ENCODE data around the gene TSHZ2. TPM values are rescaled to one million over a fixed set of nuclear protein-coding genes. Genes with fewer than 3 reads are reported as not detected.

TSHZ2 gene
- total RNA-seq, 2 donors from 2014 or later = 3.3 to 6.2 TPM

DNA sequence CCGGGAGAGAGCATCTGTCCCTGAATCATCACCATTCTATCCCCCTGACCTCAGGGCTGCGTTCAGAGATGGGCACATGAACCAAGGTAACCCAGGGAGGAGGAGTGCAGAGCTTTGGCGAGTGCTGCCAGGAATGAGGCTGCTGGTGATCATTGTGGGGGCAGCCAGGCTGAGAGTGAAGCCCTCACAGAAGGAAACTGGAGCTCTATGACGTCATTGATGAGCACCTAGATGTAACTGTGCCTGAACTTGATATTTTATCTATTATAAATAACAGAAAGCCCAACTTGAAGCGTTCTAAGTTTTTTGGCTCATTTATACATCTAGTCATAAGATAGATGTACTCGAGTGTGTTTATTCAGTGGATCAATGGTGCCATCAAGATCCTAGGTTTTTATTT lies 17.3 kb upstream of the TSHZ2 start:
- TF ChIP-seq, protein P1, sequence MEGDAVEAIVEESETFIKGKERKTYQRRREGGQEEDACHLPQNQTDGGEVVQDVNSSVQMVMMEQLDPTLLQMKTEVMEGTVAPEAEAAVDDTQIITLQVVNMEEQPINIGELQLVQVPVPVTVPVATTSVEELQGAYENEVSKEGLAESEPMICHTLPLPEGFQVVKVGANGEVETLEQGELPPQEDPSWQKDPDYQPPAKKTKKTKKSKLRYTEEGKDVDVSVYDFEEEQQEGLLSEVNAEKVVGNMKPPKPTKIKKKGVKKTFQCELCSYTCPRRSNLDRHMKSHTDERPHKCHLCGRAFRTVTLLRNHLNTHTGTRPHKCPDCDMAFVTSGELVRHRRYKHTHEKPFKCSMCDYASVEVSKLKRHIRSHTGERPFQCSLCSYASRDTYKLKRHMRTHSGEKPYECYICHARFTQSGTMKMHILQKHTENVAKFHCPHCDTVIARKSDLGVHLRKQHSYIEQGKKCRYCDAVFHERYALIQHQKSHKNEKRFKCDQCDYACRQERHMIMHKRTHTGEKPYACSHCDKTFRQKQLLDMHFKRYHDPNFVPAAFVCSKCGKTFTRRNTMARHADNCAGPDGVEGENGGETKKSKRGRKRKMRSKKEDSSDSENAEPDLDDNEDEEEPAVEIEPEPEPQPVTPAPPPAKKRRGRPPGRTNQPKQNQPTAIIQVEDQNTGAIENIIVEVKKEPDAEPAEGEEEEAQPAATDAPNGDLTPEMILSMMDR (IDR thresholded peaks at IDR 0.05) = no peak
- Histone ChIP-seq H3K4me3 (no peak overlapping the region), H3K27me3 (no peaks in the 10 kb centered on the region), H3K4me1 (no peaks in the 10 kb centered on the region), H3K36me3 (no peaks in the 10 kb centered on the region), H3K9me3 (no peaks in the 10 kb centered on the region), H3K27ac (no peak overlapping the region)
- no peak for DNase-seq (ENCODE audit: low spot score)

DNA sequence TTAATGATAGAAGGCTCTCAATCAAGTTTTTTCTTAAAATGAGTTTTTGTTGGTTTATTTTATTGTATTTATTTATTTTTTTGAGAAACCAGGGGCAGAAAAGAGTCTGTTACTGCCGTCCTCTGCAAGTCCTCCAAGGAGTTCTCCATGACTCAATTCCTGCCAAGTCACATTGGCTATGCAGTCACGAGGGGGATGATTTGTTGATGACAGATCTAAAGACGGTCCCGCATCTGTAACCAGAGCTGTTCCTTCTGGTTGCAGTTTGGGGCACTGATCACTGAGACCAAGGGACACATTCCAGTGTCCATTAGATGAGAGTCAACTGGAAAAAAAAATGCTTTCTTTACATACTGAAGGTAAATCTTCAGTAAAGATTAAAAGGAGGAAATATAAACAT lies 13.9 kb upstream of the TSHZ2 start:
- no peak overlapping the region for H3K4me3 ChIP-seq
- no peaks in the 10 kb centered on the region for H3K36me3 ChIP-seq
- TF ChIP-seq, protein P1 (IDR thresholded peaks at IDR 0.05) = no peak
- no peaks in the 10 kb centered on the region for H3K4me1 ChIP-seq
- H3K9me3 ChIP-seq = no peaks in the 10 kb centered on the region
- no peak for DNase-seq (ENCODE audit: low spot score)
- no peaks in the 10 kb centered on the region for H3K27me3 ChIP-seq
- H3K27ac ChIP-seq = no peak overlapping the region

DNA sequence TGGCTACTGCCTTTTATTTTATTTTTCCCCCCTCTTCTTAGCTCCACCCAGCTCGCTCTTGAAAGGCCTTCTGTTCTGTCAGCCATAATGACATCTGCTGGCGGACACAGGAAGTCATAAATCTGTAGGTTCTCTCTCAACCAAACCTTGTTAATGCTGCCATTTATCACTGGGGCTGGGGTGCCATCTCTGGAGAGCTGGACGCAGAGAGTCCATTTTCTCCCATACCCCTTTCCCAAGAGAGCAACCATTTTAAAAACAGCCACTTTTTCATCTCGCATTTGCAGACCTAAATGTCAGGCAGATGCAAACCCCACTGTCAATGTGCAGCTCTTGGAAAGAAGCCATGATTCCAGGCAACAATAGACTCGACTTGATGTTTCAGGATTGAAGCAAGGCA lies 13.0 kb upstream of the TSHZ2 start:
- H3K27ac ChIP-seq = no peak overlapping the region
- TF ChIP-seq, protein P1 (IDR thresholded peaks at IDR 0.05) = no peak
- no peak for DNase-seq (ENCODE audit: low spot score)
- no peaks in the 10 kb centered on the region for H3K36me3 ChIP-seq
- H3K4me1 ChIP-seq = no peaks in the 10 kb centered on the region
- H3K27me3 ChIP-seq = no peaks in the 10 kb centered on the region
- H3K9me3 ChIP-seq = no peaks in the 10 kb centered on the region
- H3K4me3 ChIP-seq = no peak overlapping the region

DNA sequence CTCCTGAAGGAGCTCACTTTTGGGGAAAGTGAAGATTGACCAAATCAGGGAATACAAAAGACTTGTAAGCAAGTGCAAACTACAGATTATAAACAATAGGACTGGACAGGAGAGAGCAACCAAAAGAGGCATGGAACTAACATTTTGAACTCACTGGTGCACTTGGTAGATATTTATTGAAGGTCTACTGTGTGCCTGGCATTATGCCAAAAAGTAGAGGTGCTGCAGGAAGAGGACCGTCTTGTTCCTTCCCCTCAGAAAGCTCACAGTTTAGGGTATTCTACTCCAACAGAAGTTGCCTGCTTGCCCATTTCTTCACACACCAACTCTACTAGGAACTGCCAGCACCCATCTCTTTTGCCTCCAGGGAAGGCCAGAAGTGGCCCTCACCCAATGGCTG lies 10.0 kb upstream of the TSHZ2 start:
- Histone ChIP-seq H3K36me3 (no peaks in the 10 kb centered on the region), H3K9me3 (no peaks in the 10 kb centered on the region), H3K4me3 (no peak overlapping the region), H3K4me1 (no peaks in the 10 kb centered on the region), H3K27ac (no peak overlapping the region), H3K27me3 (no peaks in the 10 kb centered on the region)
- TF ChIP-seq, protein P1 (IDR thresholded peaks at IDR 0.05) = no peak
- DNase-seq (ENCODE audit: low spot score) = no peak

DNA sequence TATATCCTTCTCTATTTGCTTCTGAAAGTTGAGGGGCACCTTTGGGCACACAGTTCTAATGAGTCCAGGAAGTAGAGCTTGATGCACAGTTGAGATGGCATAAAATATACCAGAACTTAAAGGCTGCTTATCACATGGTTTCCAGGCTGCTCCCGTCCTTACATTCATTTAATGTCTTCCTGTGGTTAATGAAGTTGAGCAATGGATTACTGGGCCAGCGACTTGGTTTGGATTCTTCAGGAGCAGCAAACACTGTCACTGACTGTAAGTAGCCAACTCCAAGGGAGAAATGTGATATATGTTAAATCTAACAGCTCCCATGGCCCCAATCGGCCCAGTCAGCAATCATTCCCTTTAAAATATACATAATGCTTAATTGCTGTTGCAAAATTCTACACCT lies 9.0 kb upstream of the TSHZ2 start:
- Histone ChIP-seq H3K4me3 (no peak overlapping the region), H3K9me3 (no peaks in the 10 kb centered on the region), H3K4me1 (no peaks in the 10 kb centered on the region), H3K27ac (no peak overlapping the region), H3K27me3 (no peaks in the 10 kb centered on the region), H3K36me3 (no peaks in the 10 kb centered on the region)
- DNase-seq (ENCODE audit: low spot score) = no peak
- TF ChIP-seq, protein P1 (IDR thresholded peaks at IDR 0.05) = no peak

DNA sequence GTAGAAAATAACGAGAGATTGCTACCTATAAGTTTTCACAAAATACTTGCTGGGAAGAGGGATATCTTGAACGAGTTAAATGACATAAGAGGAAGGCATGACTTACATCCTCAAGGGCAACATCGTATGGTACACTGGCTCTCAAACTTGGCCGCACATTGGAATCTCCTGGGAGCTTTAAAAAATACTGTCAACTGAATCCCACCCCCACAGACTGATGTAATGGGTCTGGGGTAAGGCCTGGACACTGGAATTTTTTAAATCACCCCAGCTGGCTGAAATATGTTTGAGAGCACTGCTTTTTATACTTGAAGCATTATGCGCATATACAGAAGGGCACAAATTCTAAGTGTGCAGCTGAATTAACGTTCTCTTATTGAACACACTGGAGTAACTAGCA lies 8.0 kb upstream of the TSHZ2 start:
- H3K4me3 ChIP-seq = no peak overlapping the region
- no peaks in the 10 kb centered on the region for H3K4me1 ChIP-seq
- TF ChIP-seq, protein P1 (IDR thresholded peaks at IDR 0.05) = no peak
- H3K27me3 ChIP-seq = no peaks in the 10 kb centered on the region
- no peak for DNase-seq (ENCODE audit: low spot score)
- no peak overlapping the region for H3K27ac ChIP-seq
- no peaks in the 10 kb centered on the region for H3K36me3 ChIP-seq
- no peaks in the 10 kb centered on the region for H3K9me3 ChIP-seq
